GM12891 (cell line): ENCODE data around the gene SLC30A7.

Experiments
- PAX5 ChIP-seq: IDR thresholded peaks from 2 replicates; pipeline ENCODE4 v1.6.1; 2011; ENCODE audit warnings: low read length, moderate library complexity, mild to moderate bottlenecking; ENCODE audit not compliant: insufficient read depth, severe bottlenecking
- POLR2A ChIP-seq: IDR thresholded peaks from 2 replicates; pipeline ENCODE4 v1.6.1; 2011; ENCODE audit warnings: low read depth, low read length, control low read depth

- no peak for TF ChIP-seq POLR2A
- TF ChIP-seq PAX5: no peak
Observed at GRCh38 chr1:100950781-100951180, 54.9 kb downstream of the SLC30A7 start.
